Activated CD8-positive, alpha-beta memory T cell treated with anti-CD3 and anti-CD28 coated beads, Interleukin-2, amount 50 U/mL, for 4 hours (primary cell): ENCODE data around the gene SLC25A51.

ENCODE experiments used
- DNase-seq: peaks from one replicate; pipeline ENCODE4 v3.0.0-alpha.2; 2020

Gene SLC25A51

GRCh38 chr9:37936965-37937364 lies 33.0 kb upstream of the SLC25A51 start:
- DNase-seq: no peak

GRCh38 chr9:37936376-37936775 lies 32.4 kb upstream of the SLC25A51 start:
- DNase-seq: no peak

GRCh38 chr9:37935096-37935495 lies 31.2 kb upstream of the SLC25A51 start:
- no peak for DNase-seq

- DNase-seq: no peak
Measured at GRCh38 chr9:37931592-37931991, 27.7 kb upstream of the SLC25A51 start.

- no peak for DNase-seq
Measured at GRCh38 chr9:37929441-37929895, 25.5 kb upstream of the SLC25A51 start.

- no peak for DNase-seq
Measured at GRCh38 chr9:37928552-37929430, 24.9 kb upstream of the SLC25A51 start.

- no peak for DNase-seq
Measured at GRCh38 chr9:37927601-37928551, 23.9 kb upstream of the SLC25A51 start.

- no peak for DNase-seq
Measured at GRCh38 chr9:37927132-37927531, 23.2 kb upstream of the SLC25A51 start.

- DNase-seq: no peak
Measured at GRCh38 chr9:37926737-37927118, 22.8 kb upstream of the SLC25A51 start.

GRCh38 chr9:37925786-37926736 lies 22.1 kb upstream of the SLC25A51 start:
- no peak for DNase-seq

- no peak for DNase-seq
Measured at GRCh38 chr9:37925006-37925405, 21.1 kb upstream of the SLC25A51 start.

GRCh38 chr9:37924538-37924937 lies 20.6 kb upstream of the SLC25A51 start:
- DNase-seq: no peak

- no peak for DNase-seq
Measured at GRCh38 chr9:37923796-37924427, 20.0 kb upstream of the SLC25A51 start.

- no peak for DNase-seq
Measured at GRCh38 chr9:37923118-37923795, 19.3 kb upstream of the SLC25A51 start.

GRCh38 chr9:37922363-37923117 lies 18.6 kb upstream of the SLC25A51 start:
- DNase-seq: no peak

- DNase-seq: no peak
Measured at GRCh38 chr9:37921546-37922300, 17.8 kb upstream of the SLC25A51 start.

GRCh38 chr9:37921168-37921510 lies 17.2 kb upstream of the SLC25A51 start:
- no peak for DNase-seq

GRCh38 chr9:37920471-37921167 lies 16.7 kb upstream of the SLC25A51 start:
- no peak for DNase-seq

- DNase-seq: no peak
Measured at GRCh38 chr9:37919956-37920335, 16.0 kb upstream of the SLC25A51 start.
